NCI-H526 treated with DMSO at 0.1 percent for 48 hours (cell line): ENCODE measurements around the gene PIAS4.

Experiments
- DNase-seq: peaks from one replicate; lab custom pipeline; 2025; lab: John Stamatoyannopoulos, UW

Gene PIAS4

GRCh38 chr19:4042731-4043082 lies 35.2 kb downstream of the PIAS4 start:
- DNase-seq, result no peak

- no peak for DNase-seq
Measured at GRCh38 chr19:4043401-4043800, 35.9 kb downstream of the PIAS4 start.

GRCh38 chr19:4043966-4044715 lies 36.6 kb downstream of the PIAS4 start:
- no peak for DNase-seq

- no peak for DNase-seq
Measured at GRCh38 chr19:4044990-4045465, 37.5 kb downstream of the PIAS4 start.

- DNase-seq, result no peak
Measured at GRCh38 chr19:4045597-4046361, 38.2 kb downstream of the PIAS4 start.

GRCh38 chr19:4046362-4046691 lies 38.8 kb downstream of the PIAS4 start:
- no peak for DNase-seq

GRCh38 chr19:4046946-4047683 lies 39.6 kb downstream of the PIAS4 start:
- DNase-seq, result no peak

GRCh38 chr19:4049432-4049831 lies 41.9 kb downstream of the PIAS4 start:
- DNase-seq, result no peak

- no peak for DNase-seq
Measured at GRCh38 chr19:4051175-4052101, 43.9 kb downstream of the PIAS4 start.

GRCh38 chr19:4052114-4052992 lies 44.8 kb downstream of the PIAS4 start:
- no peak for DNase-seq

GRCh38 chr19:4052993-4053422 lies 45.5 kb downstream of the PIAS4 start:
- no peak for DNase-seq

GRCh38 chr19:4053423-4054324 lies 46.1 kb downstream of the PIAS4 start:
- DNase-seq, result no peak

GRCh38 chr19:4054441-4055208 lies 47.1 kb downstream of the PIAS4 start:
- no peak for DNase-seq

- no peak for DNase-seq
Measured at GRCh38 chr19:4055209-4055552, 47.6 kb downstream of the PIAS4 start.

GRCh38 chr19:4057931-4058692 lies 50.6 kb downstream of the PIAS4 start:
- no peak for DNase-seq

GRCh38 chr19:4058693-4059452 lies 51.3 kb downstream of the PIAS4 start:
- DNase-seq, result no peak

- DNase-seq, result no peak
Measured at GRCh38 chr19:4059453-4059871, 51.9 kb downstream of the PIAS4 start.
